GM21529 (cell line): Measurements from ENCODE around the gene POTEF.
"Not testable (repeated sequence)": the region's sequence is repeated elsewhere in the genome, so short reads cannot be mapped to it uniquely, and the experiment has no call there.

Experiments
- ATAC-seq: cut with Tn5 transposase; IDR thresholded peaks from one replicate; pipeline ENCODE4 v1.9.1; 2021; ENCODE audit not compliant: unreplicated experiment

Gene POTEF

GRCh38 chr2:130152816-130153595 is 24.0 kb upstream of the POTEF start:
- ATAC-seq, result no peak

GRCh38 chr2:130152136-130152815 is 23.3 kb upstream of the POTEF start:
- not testable (repeated sequence) for ATAC-seq

- ATAC-seq, result not testable (repeated sequence)
These were observed 22.1 kb upstream of the POTEF start for GRCh38 chr2:130151145-130151512.

- no peak for ATAC-seq
These were observed 21.4 kb upstream of the POTEF start for GRCh38 chr2:130150181-130151144.

GRCh38 chr2:130148515-130148914 is 19.5 kb upstream of the POTEF start:
- ATAC-seq, result not testable (repeated sequence)

GRCh38 chr2:130145006-130145414 is 16.0 kb upstream of the POTEF start, which contains the start of gene CCDC74B:
Gene CCDC74B, minus strand, starts transcription at chr2:130145112. Its CDS starts 116 bp downstream, at chr2:130144996.
- peak; percentile 91 for ATAC-seq

- not testable (repeated sequence) for ATAC-seq
These were observed 14.4 kb upstream of the POTEF start for GRCh38 chr2:130143266-130144039.

- not testable (repeated sequence) for ATAC-seq
These were observed 13.6 kb upstream of the POTEF start for GRCh38 chr2:130142396-130143265.

GRCh38 chr2:130141645-130142370 is 12.8 kb upstream of the POTEF start:
- not testable (repeated sequence) for ATAC-seq

- ATAC-seq, result not testable (repeated sequence)
These were observed 12.0 kb upstream of the POTEF start for GRCh38 chr2:130141002-130141401.

- ATAC-seq, result not testable (repeated sequence)
These were observed 11.5 kb upstream of the POTEF start for GRCh38 chr2:130140516-130140915.

- not testable (repeated sequence) for ATAC-seq
These were observed 10.6 kb upstream of the POTEF start for GRCh38 chr2:130139331-130140280.

GRCh38 chr2:130138841-130139251 is 9.8 kb upstream of the POTEF start:
- ATAC-seq, result not testable (repeated sequence)

- not testable (repeated sequence) for ATAC-seq
These were observed 9.3 kb upstream of the POTEF start for GRCh38 chr2:130138326-130138725.

GRCh38 chr2:130137118-130137517 is 8.1 kb upstream of the POTEF start:
- ATAC-seq, result not testable (repeated sequence)

GRCh38 chr2:130136546-130136945 is 7.5 kb upstream of the POTEF start:
- ATAC-seq, result not testable (repeated sequence)
